IPS-18c (cell line): ENCODE results near the gene ALG8.

Source experiments
- H3K4me3 ChIP-seq: 2 replicates; pipeline ENCODE4 v1.7.0; 2013; ENCODE audit warnings: low read depth, mild to moderate bottlenecking, low read length, moderate library complexity; ENCODE audit not compliant: insufficient read depth
- H3K9me3 ChIP-seq: one replicate; pipeline ENCODE4 v1.6.1; 2013; ENCODE audit warnings: mild to moderate bottlenecking, low read length, moderate library complexity; ENCODE audit not compliant: control insufficient read depth, insufficient read depth

ALG8 gene

DNA sequence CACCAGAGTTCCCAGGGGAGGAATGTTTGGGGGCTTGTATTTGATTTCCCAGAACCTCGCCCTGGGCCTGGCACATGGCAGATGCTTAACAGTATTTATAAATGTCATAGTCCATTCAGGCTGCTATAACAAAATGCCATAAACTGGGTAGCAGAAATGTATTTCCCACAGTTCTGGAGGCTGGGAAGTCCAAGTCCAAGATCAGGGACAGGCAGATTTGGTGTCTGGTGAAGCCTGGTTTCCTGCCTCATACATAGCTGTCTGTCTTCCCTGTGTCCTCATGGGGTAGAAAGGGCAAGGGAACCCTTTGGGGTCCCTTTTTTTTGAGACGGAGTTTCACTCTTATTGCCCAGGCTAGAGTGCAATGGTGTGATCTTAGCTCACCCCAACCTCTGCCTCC is 25.0 kb upstream of the ALG8 start:
- peaks cover 2% of the 10 kb centered on the region for H3K9me3 ChIP-seq
- H3K4me3 ChIP-seq: no peak overlapping the region

DNA sequence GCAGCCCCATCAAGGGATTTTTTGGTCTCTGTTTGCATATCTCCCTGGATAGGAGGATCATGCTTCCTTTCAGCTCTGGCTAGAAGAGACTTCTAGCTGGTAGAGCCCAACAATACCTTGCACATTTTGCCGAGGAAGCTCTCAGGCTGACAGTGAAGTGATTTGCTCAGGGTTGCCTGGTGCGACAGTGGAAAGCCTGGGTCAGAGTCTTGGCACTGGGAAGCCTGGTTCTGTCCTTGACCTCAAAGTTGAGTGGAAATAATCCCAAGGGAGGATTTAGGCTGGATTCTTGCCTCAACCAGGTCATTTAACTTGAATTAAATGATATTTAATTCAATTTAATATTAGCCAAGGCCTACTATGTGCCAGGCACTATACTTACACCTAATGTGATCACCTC is 24.4 kb upstream of the ALG8 start:
- Histone ChIP-seq H3K4me3 (no peak overlapping the region), H3K9me3 (peaks cover 2% of the 10 kb centered on the region)

DNA sequence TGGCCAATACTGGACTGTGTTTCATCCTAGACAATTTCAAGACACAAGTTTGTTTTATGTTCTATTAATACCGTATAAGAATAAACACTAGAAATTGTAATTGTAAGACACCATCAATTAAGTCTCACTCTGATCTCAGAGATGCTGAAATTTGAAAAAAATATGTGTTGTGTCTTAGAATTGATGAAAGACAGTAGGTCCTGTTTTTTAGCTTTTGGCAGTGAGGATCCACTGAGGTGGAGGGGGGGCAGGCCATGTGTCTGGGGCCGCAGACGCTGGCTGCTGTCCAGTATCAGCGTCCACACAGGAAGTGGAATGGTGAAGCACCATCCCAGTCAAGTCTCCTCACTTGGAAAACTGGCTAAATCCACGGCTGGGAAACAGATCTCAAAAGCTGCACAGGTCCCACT is 22.5 kb upstream of the ALG8 start:
- Histone ChIP-seq H3K4me3 (no peak overlapping the region), H3K9me3 (peaks cover 2% of the 10 kb centered on the region)

DNA sequence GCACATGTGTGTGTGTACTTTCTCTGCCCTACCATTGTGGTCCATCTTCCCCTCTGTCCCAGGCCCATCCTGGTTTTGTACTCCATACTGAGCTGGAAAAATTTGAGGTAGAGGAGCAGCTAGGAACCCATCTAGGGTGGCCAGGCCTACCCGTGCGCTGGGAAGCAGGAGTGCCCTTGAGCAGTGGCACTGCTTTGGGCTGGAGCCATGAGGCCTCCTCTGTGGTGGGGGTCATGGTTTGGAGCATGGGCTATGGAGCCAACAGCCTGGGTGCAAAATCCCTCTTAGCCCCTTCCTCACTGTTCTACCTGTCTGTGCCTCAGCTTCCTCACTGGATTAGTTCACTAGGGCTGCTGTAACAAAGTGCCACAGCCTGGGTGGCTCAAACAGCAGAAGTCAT is 21.9 kb upstream of the ALG8 start:
- peaks cover 2% of the 10 kb centered on the region for H3K9me3 ChIP-seq
- no peak overlapping the region for H3K4me3 ChIP-seq

DNA sequence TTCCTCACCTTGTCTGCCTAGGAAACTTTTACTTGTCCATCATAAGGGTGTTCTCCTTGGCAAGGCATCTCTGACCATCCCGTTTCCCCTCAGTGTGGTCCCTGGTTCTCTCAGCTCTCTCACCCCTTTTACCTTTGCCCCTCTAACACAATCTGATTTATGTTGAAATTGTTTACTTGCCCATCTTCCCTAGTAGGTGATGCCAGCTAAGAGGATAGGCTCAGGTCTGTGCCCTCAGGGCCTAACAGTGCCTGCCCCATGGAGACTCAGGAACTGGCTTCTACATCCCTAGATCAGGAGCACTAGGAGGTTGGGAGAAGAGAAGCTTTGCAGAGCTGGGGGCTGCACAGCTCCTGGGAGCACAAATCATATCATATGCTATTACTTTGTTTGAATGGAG is 21.1 kb upstream of the ALG8 start:
- Histone ChIP-seq H3K9me3 (peaks cover 2% of the 10 kb centered on the region), H3K4me3 (no peak overlapping the region)

DNA sequence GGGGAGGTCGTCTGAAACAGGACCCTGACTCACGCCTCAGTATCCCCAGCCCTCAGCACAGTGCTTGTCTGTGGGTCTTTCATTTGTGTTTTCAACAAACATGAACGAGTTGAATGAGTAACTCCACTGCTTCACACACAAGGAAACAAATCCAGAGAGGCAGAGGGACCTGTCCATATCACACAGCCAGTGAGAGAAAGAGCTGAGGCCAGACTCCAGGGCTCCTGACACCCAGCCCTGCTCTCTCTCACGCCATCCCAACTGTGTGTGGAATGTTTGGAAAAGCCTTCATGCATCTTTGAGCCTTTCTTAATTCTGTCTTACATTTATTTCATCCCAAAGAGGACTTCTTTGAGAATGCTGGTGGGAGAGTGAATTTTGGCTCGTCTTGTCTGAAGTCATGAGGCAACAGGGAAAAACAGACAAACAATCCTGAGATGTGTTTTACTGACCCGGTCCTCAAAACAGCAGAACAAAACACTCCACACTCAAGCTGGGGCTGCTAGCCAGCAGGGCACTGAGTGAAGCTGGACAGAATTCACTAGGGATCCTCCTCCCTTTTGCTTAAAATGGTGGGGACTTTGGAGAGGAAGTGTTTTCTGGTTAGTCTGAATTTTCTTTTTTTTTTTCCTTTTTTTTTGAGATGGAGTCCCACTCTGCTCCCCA is 19.7 kb upstream of the ALG8 start:
- H3K4me3 ChIP-seq: no peak overlapping the region

DNA sequence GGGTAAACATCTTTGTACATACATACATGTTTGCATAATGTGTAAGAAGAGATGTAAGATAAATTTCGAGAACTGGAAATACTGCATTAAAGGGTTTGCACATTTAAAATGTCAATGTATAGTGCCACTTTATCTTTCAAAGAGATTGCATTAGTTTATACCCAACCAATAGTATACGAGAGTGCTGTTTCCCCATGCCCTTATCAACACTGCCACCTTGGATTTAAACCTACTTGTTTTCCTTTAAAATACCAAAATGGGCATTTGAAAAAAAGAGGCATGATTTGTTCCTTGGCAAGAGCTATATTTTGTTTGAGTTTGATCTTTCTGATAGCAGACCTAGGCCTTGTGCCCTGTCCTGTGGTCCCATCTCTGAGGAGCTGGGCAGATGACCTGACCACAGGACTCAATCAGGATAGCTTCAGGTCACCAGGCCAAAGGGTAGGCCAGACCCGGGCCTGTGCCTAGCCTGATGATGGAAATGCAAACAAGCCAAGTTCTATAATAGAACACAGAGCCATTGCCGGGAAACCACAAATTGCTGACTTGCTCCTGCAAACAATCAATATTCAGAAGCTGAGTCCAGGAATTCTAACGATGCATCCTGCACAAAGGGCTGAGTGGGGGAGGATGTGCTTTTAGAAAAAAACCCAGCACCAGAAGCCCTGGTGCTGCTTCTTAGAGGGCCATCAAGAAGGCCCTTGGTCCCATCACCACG is 16.9 kb upstream of the ALG8 start:
- no peaks in the 10 kb centered on the region for H3K9me3 ChIP-seq
- no peak overlapping the region for H3K4me3 ChIP-seq

More for the DNA sequence above, 19.7 kb upstream of the ALG8 start:
- H3K9me3 ChIP-seq: no peaks in the 10 kb centered on the region

DNA sequence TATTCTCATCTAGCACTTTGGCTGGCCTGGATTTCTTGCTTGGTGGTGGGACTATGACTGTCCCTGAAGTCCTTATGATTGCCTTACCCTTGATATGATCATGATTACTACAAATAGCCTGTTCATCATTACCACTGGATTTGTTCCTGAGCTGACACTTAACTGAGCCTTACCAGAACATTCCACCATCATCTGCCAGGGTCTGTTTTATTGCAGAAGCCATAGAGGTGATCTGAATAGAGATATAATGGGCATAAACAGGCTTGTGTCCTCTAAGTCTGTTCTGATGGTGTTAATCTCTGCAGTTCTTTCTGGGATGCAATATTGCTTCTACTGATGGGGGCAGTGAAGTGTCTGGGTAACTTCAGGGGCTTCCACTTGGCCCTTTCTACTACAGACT is 12.4 kb upstream of the ALG8 start:
- Histone ChIP-seq H3K9me3 (no peaks in the 10 kb centered on the region), H3K4me3 (no peak overlapping the region)

DNA sequence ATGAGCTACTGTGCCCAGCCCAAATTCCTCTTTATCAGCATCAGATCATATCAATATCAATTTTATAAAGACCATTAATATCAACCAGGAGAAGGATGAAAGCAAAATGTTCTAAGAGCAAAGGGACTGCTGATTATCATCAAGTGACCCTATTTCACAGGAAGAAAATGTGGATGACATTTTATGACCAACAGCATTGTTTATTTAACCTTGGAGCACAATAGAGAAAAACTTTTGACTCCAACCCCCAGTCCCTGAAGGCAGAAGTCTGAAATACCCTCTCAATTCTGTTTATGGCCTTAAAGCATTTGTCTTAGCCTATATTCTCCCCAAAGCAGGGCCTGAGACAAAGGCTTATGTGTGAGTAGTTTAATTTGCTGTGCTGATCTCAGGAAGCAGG is 11.3 kb upstream of the ALG8 start:
- no peaks in the 10 kb centered on the region for H3K9me3 ChIP-seq

DNA sequence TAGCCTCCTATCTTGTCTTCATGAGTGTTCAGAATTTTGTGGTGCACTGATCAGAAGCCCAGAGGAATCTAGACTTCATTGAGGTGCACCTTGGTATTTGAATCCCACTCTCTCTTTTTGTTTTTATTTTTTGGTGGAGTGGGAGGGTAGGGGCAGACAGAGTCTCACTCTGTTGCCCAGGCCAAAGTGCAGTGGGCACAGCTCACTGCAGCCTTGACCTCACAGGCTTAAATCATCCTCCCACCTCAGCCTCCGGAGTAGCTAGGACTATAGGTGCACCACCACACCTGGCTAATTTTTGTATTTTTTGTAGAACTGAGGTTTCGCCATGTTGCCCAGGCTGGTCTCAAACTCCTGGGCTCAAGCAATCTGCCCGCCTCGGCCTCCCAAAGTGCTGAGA is 10.9 kb upstream of the ALG8 start:
- H3K9me3 ChIP-seq: no peaks in the 10 kb centered on the region
- H3K4me3 ChIP-seq: no peak overlapping the region

More for the DNA sequence above, 11.3 kb upstream of the ALG8 start:
- no peak overlapping the region for H3K4me3 ChIP-seq

DNA sequence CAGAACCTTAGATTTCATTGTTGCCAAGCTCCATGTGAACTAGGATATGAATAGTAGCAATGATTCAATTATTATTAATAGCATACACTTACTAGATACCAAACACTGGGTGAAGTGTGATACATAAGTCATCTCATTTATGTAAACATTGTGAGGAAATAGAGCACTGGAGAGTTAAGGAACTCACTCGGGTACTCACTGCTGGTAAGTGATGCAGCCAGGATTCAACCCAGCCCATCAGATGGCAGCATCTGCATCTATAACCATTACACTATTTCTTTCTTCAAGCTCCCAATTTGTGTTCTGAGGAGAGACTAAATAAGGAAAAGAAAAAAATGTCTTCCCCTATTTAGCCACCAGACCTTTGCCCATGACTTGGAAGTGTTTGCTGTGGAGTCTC is 10.2 kb upstream of the ALG8 start:
- no peaks in the 10 kb centered on the region for H3K9me3 ChIP-seq
- no peak overlapping the region for H3K4me3 ChIP-seq

DNA sequence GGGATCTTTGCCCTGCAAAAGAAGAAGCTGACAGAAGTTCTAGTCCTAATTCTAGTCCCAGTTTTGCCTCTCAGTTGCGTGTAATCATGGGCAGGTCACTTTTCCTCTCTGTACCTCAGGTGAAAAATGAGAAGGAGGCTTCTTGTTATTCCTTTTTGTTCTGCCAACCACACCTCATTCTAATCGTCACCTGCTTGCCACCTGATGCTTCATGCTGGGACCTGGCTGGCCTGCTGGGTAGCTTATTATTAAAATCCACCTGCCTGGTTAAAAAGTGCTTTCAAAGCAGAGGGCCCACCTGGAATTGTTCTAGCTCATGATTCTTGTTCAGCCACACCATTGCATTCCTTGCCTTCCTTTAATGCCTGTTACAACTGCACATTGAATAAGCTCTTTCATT is 8.4 kb upstream of the ALG8 start:
- no peak overlapping the region for H3K4me3 ChIP-seq
- H3K9me3 ChIP-seq: no peaks in the 10 kb centered on the region

DNA sequence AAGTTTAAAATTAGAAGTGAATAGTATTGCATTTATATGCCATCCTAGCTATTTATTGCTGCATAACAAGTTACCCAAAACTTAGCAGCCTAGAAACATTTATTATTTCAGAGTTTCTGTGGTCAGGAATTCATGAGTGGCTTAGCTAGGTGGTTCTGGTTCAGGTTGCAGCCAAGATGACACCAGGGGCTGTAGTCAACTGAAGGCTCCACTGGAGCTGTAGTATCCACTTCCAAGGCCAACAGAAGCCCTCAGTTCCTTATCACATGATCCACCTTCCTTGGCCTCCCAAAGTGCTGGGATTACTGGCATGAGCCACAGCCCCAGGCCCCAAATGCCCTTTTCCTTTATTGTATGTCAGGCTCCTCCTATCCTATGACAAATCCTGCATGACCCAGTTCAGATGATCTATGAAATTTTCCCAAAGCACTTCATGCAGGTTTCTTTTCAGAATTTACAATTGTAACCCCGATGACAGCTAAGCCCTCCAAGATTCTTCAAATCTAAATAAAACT is 6.1 kb upstream of the ALG8 start:
- Histone ChIP-seq H3K9me3 (no peaks in the 10 kb centered on the region), H3K4me3 (no peak overlapping the region)

DNA sequence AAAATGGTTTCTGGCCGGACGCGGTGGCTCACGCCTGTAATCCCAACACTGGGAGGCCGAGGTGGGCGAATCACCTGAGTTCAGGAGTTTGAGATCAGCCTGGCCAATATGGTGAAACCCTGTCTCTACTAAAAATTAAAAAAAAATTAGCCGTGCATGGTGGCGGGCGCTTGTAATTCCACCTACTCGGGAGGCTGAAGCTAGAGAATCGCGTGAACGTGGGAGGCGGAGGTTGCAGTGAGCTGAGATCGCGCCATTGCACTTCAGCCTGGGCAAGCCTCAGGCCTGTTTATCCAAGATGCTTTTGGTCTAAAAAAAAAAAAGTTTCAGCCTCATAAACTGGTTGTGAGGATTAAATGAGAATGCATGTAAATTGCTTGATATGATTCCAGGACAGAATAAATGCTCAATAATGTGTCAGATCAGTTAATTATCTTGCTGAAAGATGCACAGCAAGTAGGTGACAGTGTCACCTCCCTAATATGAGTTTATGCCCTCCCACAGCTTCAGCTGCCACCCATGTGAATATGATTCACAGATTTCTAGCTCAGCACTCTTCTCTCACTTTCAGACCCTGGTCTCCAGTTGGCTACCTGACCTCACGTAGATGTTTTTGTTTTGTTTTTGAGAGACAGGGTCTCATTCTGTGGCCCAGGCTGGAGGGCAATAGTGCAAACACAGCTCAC is 1.1 kb upstream of the ALG8 start:
- Histone ChIP-seq H3K9me3 (no peaks in the 10 kb centered on the region), H3K4me3 (peak overlapping the region; percentile 94)

DNA sequence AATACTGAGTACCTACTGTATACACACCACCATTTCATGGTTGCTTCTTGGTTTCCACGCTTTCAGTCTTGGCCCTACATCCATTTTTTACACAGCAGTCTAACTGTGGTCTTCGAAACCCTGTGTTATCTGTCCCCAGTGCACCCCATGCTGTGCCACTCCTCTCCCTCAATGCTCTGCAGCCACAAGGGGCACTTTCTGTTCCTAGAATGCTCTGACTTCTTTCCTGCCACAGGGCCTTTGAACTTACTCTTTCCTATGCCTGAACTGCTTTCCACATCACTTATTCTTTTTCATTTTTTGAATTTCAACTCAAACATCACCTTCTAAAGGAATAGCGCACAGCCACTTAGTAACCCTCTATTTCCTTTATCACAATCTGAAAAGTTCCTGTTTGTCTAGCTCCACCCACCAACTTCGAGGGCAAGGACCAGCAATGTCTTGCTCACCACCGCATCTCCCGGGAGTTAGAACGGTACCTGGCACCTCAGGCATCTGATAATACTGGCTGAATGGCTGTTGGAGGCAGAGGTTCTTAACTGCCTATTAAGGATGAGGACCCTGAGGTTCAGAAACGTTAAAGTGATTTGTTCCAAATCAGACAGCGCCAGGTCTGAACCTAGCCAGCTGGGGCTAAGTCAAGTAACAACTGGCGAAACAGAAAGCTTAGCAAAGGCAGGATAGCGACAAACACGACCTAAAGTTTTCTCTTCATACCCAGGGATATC is 568 bp downstream of the ALG8 start:
- H3K4me3 ChIP-seq: peak overlapping the region; percentile 94
- H3K9me3 ChIP-seq: no peaks in the 10 kb centered on the region

DNA sequence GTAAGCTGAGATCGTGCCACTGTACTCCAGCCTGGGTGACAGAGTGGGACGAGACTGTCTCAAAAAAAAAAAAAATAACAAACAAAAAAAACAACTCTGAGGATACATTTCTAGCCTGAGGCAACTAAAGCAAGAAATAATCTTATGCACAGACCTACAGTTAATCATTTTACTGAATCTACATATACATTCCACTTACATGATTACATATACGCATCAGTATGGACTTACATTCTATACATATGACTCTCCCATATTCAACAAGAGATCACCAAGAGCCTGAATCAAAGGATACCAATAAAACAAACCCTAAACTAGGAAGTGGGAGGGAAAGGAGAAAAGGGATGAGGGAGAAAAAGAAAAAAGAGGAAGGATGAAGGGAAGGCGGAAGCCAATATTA is 1.1 kb downstream of the ALG8 start:
- Histone ChIP-seq H3K9me3 (no peaks in the 10 kb centered on the region), H3K4me3 (no peak overlapping the region)

DNA sequence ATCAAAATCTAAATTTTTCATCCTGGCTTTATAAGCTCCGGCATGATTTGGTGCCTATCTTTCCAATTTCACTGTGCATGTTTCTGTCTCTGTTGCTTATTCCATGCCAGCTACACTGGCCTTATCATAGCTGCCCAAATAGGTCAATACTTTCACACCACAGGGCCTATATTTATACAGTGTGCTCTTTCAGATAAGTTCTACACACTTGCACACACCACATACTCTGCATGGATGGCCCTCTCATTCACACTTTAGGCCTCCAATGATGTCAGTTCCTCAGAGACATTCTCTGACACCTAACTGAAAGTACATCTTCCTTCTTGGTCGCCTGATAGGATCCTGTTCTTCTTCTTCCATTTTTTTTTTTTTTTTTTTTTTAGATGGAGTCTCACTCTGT is 7.0 kb downstream of the ALG8 start:
- Histone ChIP-seq H3K9me3 (no peaks in the 10 kb centered on the region), H3K4me3 (no peak overlapping the region)
